ENCODE measurements around the gene PTMS.

PTMS gene

GRCh38 chr12:6788972-6789924 lies 23.1 kb downstream of the PTMS start, which contains the start of gene CD4:
TSS of gene CD4 (plus strand) at chr12:6789528. CDS start at chr12:6800139, 10,611 bp downstream.
- DNase-seq (ENCODE audit: low read depth): peak; percentile 56

- DNase-seq (ENCODE audit: low read depth): no peak
These were observed 24.5 kb downstream of the PTMS start for GRCh38 chr12:6790496-6791150.

GRCh38 chr12:6791931-6792520 lies 25.9 kb downstream of the PTMS start:
- DNase-seq (ENCODE audit: low read depth): no peak

- DNase-seq (ENCODE audit: low read depth): no peak
These were observed 26.5 kb downstream of the PTMS start for GRCh38 chr12:6792522-6793201.

- no peak for DNase-seq (ENCODE audit: low read depth)
These were observed 28.9 kb downstream of the PTMS start for GRCh38 chr12:6795088-6795487.

- no peak for DNase-seq (ENCODE audit: low read depth)
These were observed 30.4 kb downstream of the PTMS start for GRCh38 chr12:6796576-6796975.

GRCh38 chr12:6799147-6799546 lies 33.0 kb downstream of the PTMS start:
- no peak for DNase-seq (ENCODE audit: low read depth)

- DNase-seq (ENCODE audit: low read depth): no peak
These were observed 41.0 kb downstream of the PTMS start for GRCh38 chr12:6807170-6807569.

GRCh38 chr12:6809056-6809455 lies 42.9 kb downstream of the PTMS start:
- DNase-seq (ENCODE audit: low read depth): no peak

GRCh38 chr12:6810758-6811157 lies 44.6 kb downstream of the PTMS start:
- no peak for DNase-seq (ENCODE audit: low read depth)

GRCh38 chr12:6813363-6813762 lies 47.2 kb downstream of the PTMS start:
- no peak for DNase-seq (ENCODE audit: low read depth)

- no peak for DNase-seq (ENCODE audit: low read depth)
These were observed 50.4 kb downstream of the PTMS start for GRCh38 chr12:6816598-6816997.

- no peak for DNase-seq (ENCODE audit: low read depth)
These were observed 50.9 kb downstream of the PTMS start for GRCh38 chr12:6817098-6817497.

GRCh38 chr12:6817662-6818157 lies 51.5 kb downstream of the PTMS start:
- no peak for DNase-seq (ENCODE audit: low read depth)

- DNase-seq (ENCODE audit: low read depth): no peak
These were observed 52.1 kb downstream of the PTMS start for GRCh38 chr12:6818222-6818621.

GRCh38 chr12:6818645-6819044 lies 52.5 kb downstream of the PTMS start:
- no peak for DNase-seq (ENCODE audit: low read depth)

GRCh38 chr12:6819106-6820030 lies 53.2 kb downstream of the PTMS start:
- DNase-seq (ENCODE audit: low read depth): no peak

- no peak for DNase-seq (ENCODE audit: low read depth)
These were observed 54.0 kb downstream of the PTMS start for GRCh38 chr12:6820166-6820565.

All from activated T-helper 9 cell treated with anti-CD3 and anti-CD28 coated beads, Interleukin-2, amount 50 U/mL, for 16 hours (primary cell).